Choroid plexus epithelial cell (primary cell): ENCODE data around the gene GRIFIN.

Experiments used
- DNase-seq: peaks from one replicate; pipeline ENCODE4 v3.0.0-alpha.2; 2010; ENCODE audit warnings: low read depth
- H3K4me3 ChIP-seq: 2 replicates; pipeline ENCODE4 v1.5.1; 2011; ENCODE audit warnings: low read depth, mild to moderate bottlenecking, control low read depth, low read length, moderate library complexity
- TF ChIP-seq, protein P1 (sequence below): conservative IDR thresholded peaks from 2 replicates; pipeline ENCODE4 v1.5.1; 2011; ENCODE audit warnings: low read depth, mild to moderate bottlenecking, control low read depth, inconsistent platforms, low read length, moderate library complexity

The GRIFIN gene

GRCh38 chr7:2497500-2498336 is 21.5 kb upstream of the GRIFIN start:
- TF ChIP-seq, protein P1, sequence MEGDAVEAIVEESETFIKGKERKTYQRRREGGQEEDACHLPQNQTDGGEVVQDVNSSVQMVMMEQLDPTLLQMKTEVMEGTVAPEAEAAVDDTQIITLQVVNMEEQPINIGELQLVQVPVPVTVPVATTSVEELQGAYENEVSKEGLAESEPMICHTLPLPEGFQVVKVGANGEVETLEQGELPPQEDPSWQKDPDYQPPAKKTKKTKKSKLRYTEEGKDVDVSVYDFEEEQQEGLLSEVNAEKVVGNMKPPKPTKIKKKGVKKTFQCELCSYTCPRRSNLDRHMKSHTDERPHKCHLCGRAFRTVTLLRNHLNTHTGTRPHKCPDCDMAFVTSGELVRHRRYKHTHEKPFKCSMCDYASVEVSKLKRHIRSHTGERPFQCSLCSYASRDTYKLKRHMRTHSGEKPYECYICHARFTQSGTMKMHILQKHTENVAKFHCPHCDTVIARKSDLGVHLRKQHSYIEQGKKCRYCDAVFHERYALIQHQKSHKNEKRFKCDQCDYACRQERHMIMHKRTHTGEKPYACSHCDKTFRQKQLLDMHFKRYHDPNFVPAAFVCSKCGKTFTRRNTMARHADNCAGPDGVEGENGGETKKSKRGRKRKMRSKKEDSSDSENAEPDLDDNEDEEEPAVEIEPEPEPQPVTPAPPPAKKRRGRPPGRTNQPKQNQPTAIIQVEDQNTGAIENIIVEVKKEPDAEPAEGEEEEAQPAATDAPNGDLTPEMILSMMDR, result no peak
- DNase-seq, result no peak
- H3K4me3 ChIP-seq, result no peak overlapping the region

DNA sequence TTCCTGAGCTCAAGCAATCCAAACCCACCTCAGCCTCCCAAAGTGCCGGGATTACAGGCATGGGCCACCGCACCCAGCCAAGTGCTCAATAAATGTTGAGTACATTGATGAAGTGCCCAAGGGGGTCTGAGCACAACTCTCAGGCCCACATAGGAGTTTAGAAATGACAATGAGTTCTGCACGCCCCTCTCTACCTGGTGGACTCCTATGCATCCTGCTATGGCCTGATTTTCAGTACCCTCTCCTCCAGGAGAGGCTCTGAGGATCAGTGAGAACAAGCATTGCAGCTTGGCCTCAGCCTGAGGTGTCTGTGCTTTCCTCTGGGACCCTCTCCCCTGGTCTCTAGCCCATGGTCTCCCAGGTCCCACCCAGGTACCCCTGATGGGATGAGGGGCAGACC is 20.9 kb upstream of the GRIFIN start:
- no peak for DNase-seq
- no peak overlapping the region for H3K4me3 ChIP-seq
- TF ChIP-seq, protein P1, result no peak

- no peak for DNase-seq
- no peak overlapping the region for H3K4me3 ChIP-seq
- TF ChIP-seq, protein P1, result no peak
These were observed 20.2 kb upstream of the GRIFIN start for GRCh38 chr7:2496375-2496774.

- no peak overlapping the region for H3K4me3 ChIP-seq
- DNase-seq, result no peak
- TF ChIP-seq, protein P1, result no peak
These were observed 19.5 kb upstream of the GRIFIN start for GRCh38 chr7:2495418-2496299.

GRCh38 chr7:2494191-2495130 is 18.3 kb upstream of the GRIFIN start:
- TF ChIP-seq, protein P1, result no peak
- DNase-seq, result no peak
- no peak overlapping the region for H3K4me3 ChIP-seq

DNA sequence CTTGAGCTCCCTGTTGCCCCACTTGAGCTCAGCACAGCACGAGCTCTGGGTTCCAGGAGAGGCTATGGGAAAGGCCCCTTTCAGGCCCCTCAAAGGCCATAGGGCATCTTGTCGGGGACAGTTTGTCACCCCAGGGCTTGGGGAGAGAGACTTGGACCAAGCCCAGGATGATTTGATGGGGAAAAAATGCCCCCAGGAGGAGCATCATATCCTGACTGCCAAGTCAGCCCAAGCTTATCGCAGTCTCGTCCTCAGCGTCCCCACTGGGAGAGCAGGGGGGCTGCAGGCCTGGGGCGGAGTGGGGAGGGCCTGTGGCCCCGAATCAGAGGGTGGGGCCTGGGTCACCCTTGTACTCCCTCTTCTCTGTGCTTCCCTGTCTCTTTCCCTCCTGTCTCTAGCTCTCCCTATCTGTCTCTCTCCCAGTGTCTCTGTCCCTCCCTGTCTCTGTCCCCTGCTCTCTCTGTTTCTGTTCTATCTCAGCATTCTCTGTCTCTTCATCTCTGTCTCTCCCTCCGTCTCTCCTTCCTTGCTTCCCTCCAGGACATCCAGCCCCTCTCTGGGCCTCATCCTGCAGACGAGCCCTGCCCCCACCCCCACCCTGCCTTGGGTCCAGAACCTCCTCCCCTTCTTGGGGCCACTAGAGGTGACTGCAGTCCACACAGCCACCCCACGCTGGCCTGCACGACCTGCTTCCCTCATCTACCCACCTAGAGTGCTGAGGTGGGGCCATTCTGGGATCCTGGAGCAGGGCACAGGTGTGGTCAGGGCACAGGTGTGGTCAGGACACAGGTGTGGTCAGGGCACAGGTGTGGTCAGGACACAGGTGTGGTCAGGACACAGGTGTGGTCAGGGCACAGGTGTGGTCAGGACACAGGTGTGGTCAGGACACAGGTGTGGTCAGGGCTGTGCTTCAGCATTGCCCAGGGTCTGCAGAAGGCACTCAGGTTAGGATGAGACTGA is 17.3 kb upstream of the GRIFIN start:
- no peak for DNase-seq
- TF ChIP-seq, protein P1, result no peak
- no peak overlapping the region for H3K4me3 ChIP-seq
